Peyer's patch (tissue), 4 donors: Measurements from ENCODE around the gene MCTP2.

Experiments used
- POLR2A ChIP-seq, 2 donors: fragments of 450-650 bp; IDR thresholded peaks; one replicate each; pipeline ENCODE4 v1.5.1; 2017; ENCODE audit warnings: antibody characterized with exemption in 2 of 2, mild to moderate bottlenecking in 2 of 2, moderate library complexity in 2 of 2
- TF ChIP-seq, protein P1 (sequence below), 6 experiments: fragments of 450-650 bp in 4 of 6; fragments of 200-600 bp in 2 of 6; sonication (generic) in 1 of 6; IDR thresholded peaks; one replicate each; pipeline ENCODE4 v1.5.1; 2017 to 2019; ENCODE audit warnings: antibody characterized with exemption in 6 of 6, mild to moderate bottlenecking in 3 of 6, moderate library complexity in 1 of 6

DNA sequence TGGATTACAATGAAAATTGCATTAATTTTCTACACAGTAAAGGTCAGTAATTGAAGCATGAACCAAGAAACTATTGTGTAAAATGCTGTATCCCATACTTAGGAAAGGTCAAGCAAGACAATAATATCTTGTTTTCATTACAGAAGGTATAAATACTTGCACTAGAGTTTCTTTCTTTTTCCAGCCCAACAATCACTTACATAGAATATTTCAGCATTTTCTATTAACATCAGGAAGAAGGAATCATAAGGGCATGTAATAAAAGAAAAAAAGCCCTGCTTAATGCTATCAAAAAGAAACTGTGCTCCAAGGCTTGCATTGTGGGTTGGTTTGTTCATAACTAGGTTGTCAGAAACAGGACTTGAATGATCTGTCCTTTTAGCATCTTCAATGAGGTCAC is 215.1 kb downstream of the MCTP2 start:
- TF ChIP-seq, protein P1, sequence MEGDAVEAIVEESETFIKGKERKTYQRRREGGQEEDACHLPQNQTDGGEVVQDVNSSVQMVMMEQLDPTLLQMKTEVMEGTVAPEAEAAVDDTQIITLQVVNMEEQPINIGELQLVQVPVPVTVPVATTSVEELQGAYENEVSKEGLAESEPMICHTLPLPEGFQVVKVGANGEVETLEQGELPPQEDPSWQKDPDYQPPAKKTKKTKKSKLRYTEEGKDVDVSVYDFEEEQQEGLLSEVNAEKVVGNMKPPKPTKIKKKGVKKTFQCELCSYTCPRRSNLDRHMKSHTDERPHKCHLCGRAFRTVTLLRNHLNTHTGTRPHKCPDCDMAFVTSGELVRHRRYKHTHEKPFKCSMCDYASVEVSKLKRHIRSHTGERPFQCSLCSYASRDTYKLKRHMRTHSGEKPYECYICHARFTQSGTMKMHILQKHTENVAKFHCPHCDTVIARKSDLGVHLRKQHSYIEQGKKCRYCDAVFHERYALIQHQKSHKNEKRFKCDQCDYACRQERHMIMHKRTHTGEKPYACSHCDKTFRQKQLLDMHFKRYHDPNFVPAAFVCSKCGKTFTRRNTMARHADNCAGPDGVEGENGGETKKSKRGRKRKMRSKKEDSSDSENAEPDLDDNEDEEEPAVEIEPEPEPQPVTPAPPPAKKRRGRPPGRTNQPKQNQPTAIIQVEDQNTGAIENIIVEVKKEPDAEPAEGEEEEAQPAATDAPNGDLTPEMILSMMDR (IDR thresholded peaks at IDR 0.05), result no peak
- TF ChIP-seq POLR2A (IDR thresholded peaks at IDR 0.05), result no peak
